Fibroblast of pulmonary artery (primary cell): ENCODE results near the gene C1orf185.
A peak's percentile ranks its signal among the peaks of the same experiment; 100 is the strongest.
"Not testable (repeated sequence)": the region's sequence is repeated elsewhere in the genome, so short reads cannot be mapped to it uniquely, and the experiment has no call there.

Experiments used
- DNase-seq: peaks from one replicate; pipeline ENCODE4 v3.0.0-alpha.2; 2010; ENCODE audit warnings: low read depth
- H3K4me3 ChIP-seq: replicated peaks from 2 replicates; pipeline ENCODE4 v1.5.1; 2011; ENCODE audit warnings: low read depth, mild to moderate bottlenecking, control low read depth, low read length, moderate library complexity
- CTCF ChIP-seq: IDR thresholded peaks from 2 replicates; pipeline ENCODE4 v1.5.1; 2011; ENCODE audit warnings: mild to moderate bottlenecking, control low read depth, low read length, inconsistent platforms; ENCODE audit errors: missing control alignments

The C1orf185 gene

GRCh38 chr1:51165540-51165939, 63.5 kb downstream of the C1orf185 start:
- H3K4me3 ChIP-seq: no peak overlapping the region
- TF ChIP-seq CTCF: no peak
- DNase-seq: no peak

GRCh38 chr1:51168266-51168845, 66.3 kb downstream of the C1orf185 start:
- no peak overlapping the region for H3K4me3 ChIP-seq
- DNase-seq: peak; percentile 6

GRCh38 chr1:51168936-51169335, 66.9 kb downstream of the C1orf185 start:
- no peak for DNase-seq
- no peak overlapping the region for H3K4me3 ChIP-seq
- TF ChIP-seq CTCF: no peak

More at GRCh38 chr1:51168266-51168845, 66.3 kb downstream of the C1orf185 start:
- TF ChIP-seq CTCF: no peak

GRCh38 chr1:51170342-51170741, 68.3 kb downstream of the C1orf185 start:
- no peak overlapping the region for H3K4me3 ChIP-seq
- DNase-seq: peak; percentile 78
- no peak for TF ChIP-seq CTCF

GRCh38 chr1:51172811-51173210, 70.8 kb downstream of the C1orf185 start:
- DNase-seq: no peak
- TF ChIP-seq CTCF: no peak
- no peak overlapping the region for H3K4me3 ChIP-seq

- H3K4me3 ChIP-seq: no peak overlapping the region
- TF ChIP-seq CTCF: no peak
- peak; percentile 43 for DNase-seq
These were observed 73.2 kb downstream of the C1orf185 start for GRCh38 chr1:51175278-51175677.

- not testable (repeated sequence) for DNase-seq, H3K4me3 ChIP-seq
These were observed 76.0 kb downstream of the C1orf185 start for GRCh38 chr1:51177988-51178387.
